Right cardiac atrium (tissue), 5 donors: Measurements from ENCODE around the gene OGDH. TPM values are rescaled to one million over a fixed set of nuclear protein-coding genes. Genes with fewer than 3 reads are reported as not detected.
"Not testable (repeated sequence)": the region's sequence is repeated elsewhere in the genome, so short reads cannot be mapped to it uniquely, and the experiment has no call there.

Source experiments
- ATAC-seq, 2 donors: fragments of 200-7000 bp; cut with Tn5 transposase; one replicate each; pipeline versions ENCODE4 v1.8.0 to v1.9.1; 2020; ENCODE audit warnings: moderate library complexity in 2 of 2, mild to moderate bottlenecking in 1 of 2
- DNase-seq, 3 donors: peaks; one replicate each; pipeline ENCODE4 v3.0.0-alpha.2; 2020
- H3K27ac ChIP-seq: one replicate; pipeline ENCODE4 v1.5.1; 2013; ENCODE audit warnings: mild to moderate bottlenecking, low read length, control low read depth, moderate library complexity
- H3K27me3 ChIP-seq: one replicate; pipeline ENCODE4 v1.6.1; 2013; ENCODE audit not compliant: control insufficient read depth, insufficient read depth
- H3K4me1 ChIP-seq: one replicate; pipeline ENCODE4 v1.6.1; 2013; ENCODE audit warnings: low read length; ENCODE audit not compliant: control insufficient read depth, insufficient read depth
- H3K4me3 ChIP-seq: one replicate; pipeline ENCODE4 v1.5.1; 2013; ENCODE audit warnings: low read length, control low read depth
- H3K9me3 ChIP-seq: one replicate; pipeline ENCODE4 v1.6.1; 2013; ENCODE audit warnings: low read length; ENCODE audit not compliant: control insufficient read depth
- WGBS: extraction: QIAGEN DNeasy Blood & Tissue Kit; methylation state at CpG from one replicate; pipeline ENCODE4 v1.1.7; 2013; 5-methylcytosine and 5-hydroxymethylcytosine counted together
- intact Hi-C, 4 donors: fragments of 100-400 bp; cut with DNase I; formaldehyde crosslinking; loops; one replicate each; pipeline versions ENCODE4 v1.11.0 to v1.14.0; 2022 to 2023
- polyA plus RNA-seq: library from polyadenylated mRNA; stranded (reverse); fragments of 200-250 nt; gene quantifications from one replicate; pipeline ENCODE4 v1.2.3, GENCODE V29; 2013
- total RNA-seq, 4 donors: library from RNA; stranded (reverse); fragmentation: NEBNext Ultra II Directional; extraction: Animal tissue kit (Norgen Biotek cat#: 25700); gene quantifications; one replicate each; pipeline ENCODE4 v1.2.1, GENCODE V29; 2021
- donor health status: healthy with polysubstance abuse.
- donor health status: DM: no; HTN: yes; CAD: no.
- donor health status: DM: no; HTN: no; CAD: no.
- donor health status: DM: no; HTN: yes; CAD: no; lungs with severe emphysema.
- donor health status: DM: yes; HTN: yes; CAD: no.

OGDH gene
- total and polyA plus RNA-seq, 5 donors, result 168 to 406 (median 371) TPM

DNA sequence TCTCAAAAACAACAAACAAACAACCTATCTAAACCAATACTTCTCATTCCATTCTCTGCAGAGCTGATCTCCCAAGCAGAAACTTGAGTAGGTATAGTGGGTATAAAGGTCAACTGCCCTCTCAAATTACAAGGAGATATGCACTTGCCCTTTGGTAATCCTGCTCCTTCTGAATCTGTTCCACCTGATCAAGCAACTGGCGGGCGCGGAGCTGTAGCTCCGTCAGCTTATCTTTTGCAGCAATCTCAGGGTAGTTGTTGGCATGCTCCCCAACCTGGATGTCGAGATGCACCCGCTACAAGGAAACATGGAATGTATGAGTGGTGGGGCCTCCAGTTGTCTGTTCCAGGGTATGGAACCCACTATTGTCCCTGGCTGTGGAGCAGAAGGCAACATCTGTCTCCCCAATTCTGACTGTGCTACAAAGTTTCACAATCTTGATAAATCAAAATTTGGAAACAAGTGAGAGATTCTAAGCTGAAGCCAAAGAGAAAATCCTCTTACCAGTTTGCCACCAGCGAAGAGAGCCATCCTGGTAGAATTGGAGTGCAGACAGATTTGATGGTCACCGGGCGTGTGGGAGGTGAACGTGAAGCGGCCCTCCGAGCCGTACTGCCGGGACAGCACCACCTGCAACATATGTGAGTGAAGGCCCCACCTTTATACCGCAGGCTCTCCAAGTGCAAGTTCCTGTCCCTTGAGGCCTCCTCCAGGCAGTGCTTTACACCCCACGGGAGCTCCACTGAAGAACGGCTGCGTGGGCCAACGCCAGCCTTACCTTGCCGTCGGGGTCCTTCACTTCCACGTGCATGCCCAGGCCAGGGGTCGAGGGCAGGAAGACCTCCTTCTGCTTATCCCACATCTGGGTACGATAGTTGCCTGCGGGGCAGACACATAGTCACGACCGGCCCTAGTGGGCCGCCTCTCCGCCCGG, 25.2 kb upstream of the OGDH start:
- WGBS, result 18% methylated on average over 30 of the region's 30 CpGs
- intact Hi-C loops, result loop anchor here in 3 of 4 donors (10.0 kb wide), 3 partner anchors 174 to 344 kb away; partner anchors contain the start of gene H2AZ2 (in 1 of the 3)
- Histone ChIP-seq H3K9me3 (no peaks in the 10 kb centered on the region), H3K4me3 (peak overlapping the region; percentile 65), H3K27me3 (no peaks in the 10 kb centered on the region), H3K4me1 (peaks cover 2% of the 10 kb centered on the region), H3K27ac (peak overlapping the region; percentile 27)
- DNase-seq (peak in 1 of 3 donors; percentile 48), ATAC-seq (peak in 1 of 2 donors; percentile 19)

DNA sequence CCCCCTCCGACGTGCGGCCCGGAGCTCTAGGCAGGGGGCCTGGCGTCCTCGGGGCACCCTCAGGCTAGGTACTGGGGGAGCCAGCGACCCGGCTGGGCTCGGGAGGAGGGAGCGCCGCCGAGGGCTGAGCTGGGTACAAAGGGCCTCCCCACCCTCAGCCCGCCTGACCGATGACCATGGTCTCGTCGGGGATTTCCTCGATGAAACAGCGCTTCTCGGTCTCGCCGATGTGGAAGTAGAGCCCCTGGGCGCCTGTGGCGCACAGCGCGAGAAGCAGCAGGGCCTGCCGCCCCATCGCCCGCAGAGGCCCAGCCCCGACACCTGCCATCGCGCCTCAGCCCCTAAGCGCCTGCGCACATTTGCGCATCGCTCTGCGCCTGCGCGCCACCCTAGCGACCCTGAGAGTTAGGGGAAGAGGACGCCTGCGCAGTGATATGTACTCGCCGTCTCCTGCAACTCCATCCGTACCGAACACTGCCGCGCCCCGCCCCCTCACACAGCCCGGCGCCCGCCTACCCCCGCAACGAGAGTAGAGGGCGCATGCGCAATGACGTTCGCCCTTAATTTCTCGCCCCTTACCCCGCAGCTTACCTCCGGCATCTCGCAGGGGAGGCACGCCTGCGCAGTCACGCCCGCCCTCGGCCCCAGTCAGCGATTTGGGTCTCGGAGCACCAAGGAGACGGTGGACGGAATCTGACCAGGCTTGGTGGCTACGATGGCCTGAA, 24.4 kb upstream of the OGDH start, which contains the start of gene TMED4:
Gene TMED4 (minus strand): TSS at position 353 of the 725 bp plus-strand sequence. CDS start 25 bp downstream, at position 328.
- peak; percentile 98 to 99 for ATAC-seq
- peak within 1 kb of the TSS; percentile 65 for H3K4me3 ChIP-seq
- DNase-seq, result peak; percentile 100
- intact Hi-C loops, result loop anchor here in 3 of 4 donors (10.0 kb wide), 3 partner anchors 173 to 343 kb away; partner anchors contain the start of gene H2AZ2 (in 1 of the 3)
- peaks cover 2% of the 10 kb centered on the region for H3K4me1 ChIP-seq
- WGBS, result under 1% methylated on average over 71 of the region's 71 CpGs
- H3K27ac ChIP-seq, result peak within 1 kb of the TSS; percentile 94
- H3K9me3 ChIP-seq, result no peaks in the 10 kb centered on the region
- H3K27me3 ChIP-seq, result no peaks in the 10 kb centered on the region

DNA sequence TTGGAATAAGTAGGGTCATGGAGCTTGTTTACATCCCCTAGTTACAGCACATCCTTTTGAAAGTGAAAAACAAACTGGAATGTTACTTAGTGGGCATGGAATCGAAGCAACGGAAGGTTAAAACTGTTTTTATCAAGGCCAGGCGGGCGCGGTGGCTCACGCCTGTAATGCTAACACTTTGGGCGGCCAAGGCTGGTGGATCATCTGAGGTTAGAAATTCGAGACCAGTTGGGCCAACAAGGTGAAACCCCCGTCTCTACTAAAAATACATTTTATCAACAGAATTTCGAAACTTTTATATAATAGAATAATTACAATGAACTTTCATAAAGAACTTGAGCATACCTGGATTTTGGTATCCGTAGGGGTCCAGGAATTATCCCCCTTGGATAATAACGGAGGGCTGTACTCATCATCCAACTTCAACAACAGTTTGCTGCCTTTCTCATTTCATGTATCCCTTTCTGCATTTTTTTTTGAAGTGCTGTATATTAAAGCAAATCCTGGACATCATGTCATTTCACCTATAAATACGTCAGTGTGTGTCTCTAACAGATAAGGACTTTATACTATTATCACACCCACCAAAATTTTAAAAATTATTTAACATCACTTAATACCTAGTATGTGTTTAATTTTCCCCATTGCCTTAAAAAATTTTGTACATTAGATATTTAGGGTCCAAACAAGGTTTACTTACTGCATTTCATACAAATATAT, 23.1 kb upstream of the OGDH start:
- H3K27ac ChIP-seq, result peak overlapping the region; percentile 94
- peak overlapping the region; percentile 42 for H3K4me3 ChIP-seq
- 77% methylated on average over 13 of the region's 13 CpGs for WGBS
- peaks cover 4% of the 10 kb centered on the region for H3K4me1 ChIP-seq
- no peaks in the 10 kb centered on the region for H3K27me3 ChIP-seq
- ATAC-seq (no peak), DNase-seq (peak in 1 of 3 donors; percentile 52)
- intact Hi-C loops, result loop anchor here in 3 of 4 donors (10.0 kb wide), 3 partner anchors 171 to 341 kb away; partner anchors contain the start of gene H2AZ2 (in 1 of the 3)
- no peaks in the 10 kb centered on the region for H3K9me3 ChIP-seq

DNA sequence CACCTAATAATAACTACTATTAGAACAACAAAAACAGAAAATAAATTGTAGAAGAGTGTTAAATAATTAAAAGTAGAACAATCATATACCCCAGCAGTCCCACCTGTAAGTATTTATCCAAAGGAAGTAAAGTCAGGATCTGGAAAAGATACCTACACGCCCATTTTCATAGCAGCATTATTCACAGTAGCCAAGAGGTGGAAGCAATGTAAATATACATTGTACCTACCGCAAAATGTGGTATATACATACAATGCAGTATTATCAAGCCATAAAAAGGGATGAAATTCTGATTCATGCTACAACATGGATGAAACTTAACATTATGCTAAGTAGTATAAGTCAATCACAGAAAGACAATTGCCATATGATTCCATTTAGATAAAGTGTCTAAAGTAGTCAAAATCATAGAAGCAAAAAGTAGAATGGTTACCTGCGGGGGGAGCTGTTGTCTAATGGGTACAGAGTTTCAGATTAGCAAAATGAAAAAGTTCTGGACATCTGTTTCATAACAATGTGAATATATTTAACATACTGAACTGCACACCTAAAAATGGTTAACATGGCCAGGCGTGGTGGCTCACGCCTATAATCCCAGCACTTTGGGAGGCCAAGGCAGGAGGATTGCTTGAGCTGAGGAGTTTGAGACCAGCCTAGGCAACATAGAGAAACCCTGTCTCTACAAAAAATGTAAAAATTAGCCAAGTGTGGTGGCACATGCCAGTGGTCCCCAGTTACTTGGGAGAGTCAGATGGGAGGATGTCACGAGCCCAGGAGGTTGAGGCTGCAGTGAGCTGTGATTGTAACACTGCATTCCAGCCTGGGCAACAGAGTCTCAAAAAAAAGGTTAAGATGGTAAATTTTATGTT, 18.4 kb upstream of the OGDH start:
- H3K27ac ChIP-seq, result no peak overlapping the region
- no peaks in the 10 kb centered on the region for H3K27me3 ChIP-seq
- intact Hi-C loops, result loop anchor here (5.0 to 10.0 kb wide), 6 partner anchors 167 to 337 kb away; partner anchors contain the start of gene H2AZ2 (in 4 of the 4)
- ATAC-seq (peak in 1 of 2 donors; percentile 66), DNase-seq (no peak)
- H3K4me1 ChIP-seq, result peaks cover 2% of the 10 kb centered on the region
- WGBS, result 26% methylated on average over 6 of the region's 6 CpGs
- H3K9me3 ChIP-seq, result no peaks in the 10 kb centered on the region
- no peak overlapping the region for H3K4me3 ChIP-seq

DNA sequence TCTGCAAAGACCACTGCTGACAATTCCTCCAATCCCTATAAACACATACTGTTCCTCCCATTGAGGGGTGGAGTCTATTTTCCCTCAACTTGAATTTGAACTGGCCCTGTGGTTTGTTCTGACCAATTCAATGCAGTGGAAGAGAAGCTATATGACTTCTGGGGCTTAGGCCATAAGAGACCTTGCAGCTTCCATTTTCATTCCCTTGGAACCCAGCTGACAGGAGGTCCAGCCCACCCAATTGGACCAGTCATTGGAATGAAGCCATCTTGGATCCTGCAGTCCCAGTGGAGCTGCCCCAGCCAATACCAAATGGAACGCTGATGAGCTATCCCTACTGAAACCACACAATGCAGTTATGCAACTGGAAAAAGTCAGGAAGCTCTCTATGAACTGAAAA, 15.5 kb upstream of the OGDH start:
- no peak for ATAC-seq
- H3K27ac ChIP-seq, result no peak overlapping the region
- no peaks in the 10 kb centered on the region for H3K9me3 ChIP-seq
- H3K4me3 ChIP-seq, result no peak overlapping the region
- peaks cover 2% of the 10 kb centered on the region for H3K4me1 ChIP-seq
- intact Hi-C loops, result no loop called here
- DNase-seq, result no peak
- no peaks in the 10 kb centered on the region for H3K27me3 ChIP-seq
- 77% methylated on average over 1 of the region's 1 CpG for WGBS

DNA sequence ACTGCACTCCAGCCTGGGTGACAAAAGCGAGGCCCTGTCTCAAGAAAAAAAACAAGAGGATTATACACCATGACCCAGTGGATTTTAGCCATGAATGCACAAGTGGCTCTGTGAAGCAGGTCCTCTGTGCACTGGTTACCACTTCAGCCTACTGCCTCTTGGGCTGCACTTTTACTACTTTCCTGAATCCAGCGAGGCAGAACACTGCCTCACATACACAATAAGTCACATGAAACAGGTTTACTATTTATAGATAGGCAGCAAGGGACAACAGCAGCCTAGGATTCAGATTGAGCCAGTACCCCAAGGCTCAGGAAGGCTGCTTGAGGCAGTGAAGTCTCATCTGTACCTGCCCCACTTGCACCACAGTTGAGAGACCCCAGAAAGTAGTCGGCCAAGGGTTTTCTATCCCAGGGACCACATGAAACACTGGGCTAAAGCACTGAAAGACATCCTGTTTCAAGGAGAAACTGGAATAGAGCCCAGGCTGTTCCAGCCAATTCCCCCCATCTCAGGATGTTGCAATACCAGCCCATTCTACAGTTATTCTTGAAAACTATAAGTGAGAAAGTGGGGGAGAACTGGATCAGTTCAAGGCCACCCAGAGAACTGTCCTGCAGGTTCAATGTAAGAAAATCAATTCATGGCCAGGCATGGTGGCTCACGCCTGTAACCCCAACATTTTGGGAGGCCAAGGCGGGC, 10.3 kb upstream of the OGDH start:
- H3K9me3 ChIP-seq, result no peaks in the 10 kb centered on the region
- no peaks in the 10 kb centered on the region for H3K27me3 ChIP-seq
- no peak overlapping the region for H3K4me3 ChIP-seq
- intact Hi-C loops, result no loop called here
- ATAC-seq (peak; percentile 51 to 68), DNase-seq (no peak)
- WGBS, result 65% methylated on average over 5 of the region's 5 CpGs
- peak overlapping the region; percentile 46 for H3K27ac ChIP-seq
- H3K4me1 ChIP-seq, result no peaks in the 10 kb centered on the region

DNA sequence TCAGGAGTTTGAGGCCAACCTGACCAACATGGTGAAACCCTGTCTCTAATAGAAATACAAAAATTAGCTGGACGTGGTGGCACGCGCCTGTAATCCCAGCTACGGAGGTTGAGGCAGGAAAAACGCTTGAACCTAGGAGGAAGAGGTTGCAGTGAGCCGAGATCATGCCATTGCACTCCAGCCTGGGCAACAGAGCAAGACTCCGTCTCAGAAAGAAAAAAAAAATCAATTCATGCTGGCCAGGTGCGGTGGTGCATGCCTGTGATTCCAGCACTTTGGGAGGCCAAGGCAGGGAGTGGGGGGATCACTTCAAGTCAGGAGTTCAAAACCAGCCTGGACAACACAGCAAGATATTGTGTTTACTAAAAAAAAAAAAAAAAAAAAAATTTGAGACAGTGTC, 9.2 kb upstream of the OGDH start:
- H3K27me3 ChIP-seq, H3K4me1 ChIP-seq, DNase-seq, ATAC-seq, intact Hi-C loops, H3K4me3 ChIP-seq, H3K27ac ChIP-seq, H3K9me3 ChIP-seq: not testable (repeated sequence)
- WGBS, result 89% methylated on average over 8 of the region's 8 CpGs

DNA sequence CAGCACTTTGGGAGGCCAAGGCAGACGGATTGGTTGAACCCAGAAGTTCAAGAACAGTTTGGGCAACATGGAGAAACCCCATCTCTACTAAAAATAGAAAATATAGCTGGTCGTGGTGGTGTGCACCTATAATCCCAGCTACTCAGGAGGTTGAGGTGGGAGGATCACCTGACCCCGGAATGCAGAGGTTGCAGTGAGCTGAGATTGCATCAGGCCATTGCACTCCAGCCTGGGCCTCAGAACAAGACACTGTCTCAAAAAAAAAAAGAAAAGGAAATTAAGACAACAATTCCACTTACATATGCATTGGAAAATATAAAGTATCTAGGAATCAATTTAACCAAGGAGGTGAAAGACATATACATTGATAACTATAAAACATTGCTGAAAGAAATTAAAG, 7.2 kb upstream of the OGDH start:
- H3K27me3 ChIP-seq, result no peaks in the 10 kb centered on the region
- H3K4me3 ChIP-seq, result no peak overlapping the region
- no peak for ATAC-seq
- no peaks in the 10 kb centered on the region for H3K4me1 ChIP-seq
- intact Hi-C loops, result no loop called here
- H3K27ac ChIP-seq, result no peak overlapping the region
- no peaks in the 10 kb centered on the region for H3K9me3 ChIP-seq
- 60% methylated on average over 3 of the region's 3 CpGs for WGBS
- no peak for DNase-seq

DNA sequence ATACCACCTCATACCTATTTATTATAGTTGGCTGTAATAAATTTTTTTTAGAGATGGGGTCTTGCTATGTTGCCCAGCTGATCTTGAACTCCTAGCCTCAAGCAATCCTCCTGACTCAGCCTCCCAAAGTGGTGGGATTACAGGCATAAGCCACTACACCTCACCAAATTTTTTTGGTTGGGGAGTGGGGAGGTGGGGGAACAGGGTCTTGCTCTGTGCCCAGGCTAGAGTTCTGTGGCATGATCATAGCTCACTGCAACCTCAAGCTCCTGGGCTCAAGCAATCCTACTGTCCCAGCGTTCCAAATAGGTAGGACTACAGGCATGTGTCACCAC, 3.9 kb upstream of the OGDH start:
- WGBS, result 74% methylated on average over 1 of the region's 1 CpG
- ATAC-seq (no peak), DNase-seq (no peak)
- H3K27ac ChIP-seq, result no peak overlapping the region
- no peaks in the 10 kb centered on the region for H3K4me1 ChIP-seq
- intact Hi-C loops, result no loop called here
- no peaks in the 10 kb centered on the region for H3K27me3 ChIP-seq
- no peaks in the 10 kb centered on the region for H3K9me3 ChIP-seq
- H3K4me3 ChIP-seq, result no peak overlapping the region
